ENCODE data around the gene TJP3.

Gene TJP3

GRCh38 chr19:3720349-3720917 lies 12.2 kb downstream of the TJP3 start:
- no peak for DNase-seq

GRCh38 chr19:3721131-3721886 lies 13.1 kb downstream of the TJP3 start:
- DNase-seq: peak; percentile 90

DNA sequence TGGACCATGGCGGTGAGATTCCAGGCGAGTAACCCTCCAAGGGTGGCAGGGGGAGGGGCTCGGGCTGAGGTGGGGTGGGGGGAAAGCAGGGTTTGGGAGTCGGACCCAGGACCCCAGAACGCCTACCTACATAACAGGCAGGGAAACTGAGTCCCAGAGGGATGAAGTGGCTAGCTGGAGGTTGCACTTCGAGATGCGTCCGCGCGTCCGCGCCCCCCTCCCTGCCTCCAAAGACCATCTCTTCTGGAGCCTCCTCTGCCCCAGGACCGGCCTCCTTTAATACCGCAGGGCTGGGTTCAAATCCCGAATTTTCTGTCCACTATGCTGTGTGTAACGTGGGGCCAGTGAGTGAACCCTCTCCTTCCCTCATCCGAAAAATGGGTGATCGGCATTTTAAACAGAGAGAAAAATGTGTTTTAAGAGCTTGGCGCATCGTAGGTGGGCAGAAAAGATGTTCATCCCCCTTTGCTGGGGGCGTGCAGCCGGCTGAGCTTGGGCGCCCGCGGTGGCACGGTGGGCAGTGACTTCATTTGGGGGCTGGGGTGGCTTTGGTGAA lies 13.8 kb downstream of the TJP3 start:
- DNase-seq: no peak

- no peak for DNase-seq
Observed at GRCh38 chr19:3722443-3723109, 14.4 kb downstream of the TJP3 start.

DNA sequence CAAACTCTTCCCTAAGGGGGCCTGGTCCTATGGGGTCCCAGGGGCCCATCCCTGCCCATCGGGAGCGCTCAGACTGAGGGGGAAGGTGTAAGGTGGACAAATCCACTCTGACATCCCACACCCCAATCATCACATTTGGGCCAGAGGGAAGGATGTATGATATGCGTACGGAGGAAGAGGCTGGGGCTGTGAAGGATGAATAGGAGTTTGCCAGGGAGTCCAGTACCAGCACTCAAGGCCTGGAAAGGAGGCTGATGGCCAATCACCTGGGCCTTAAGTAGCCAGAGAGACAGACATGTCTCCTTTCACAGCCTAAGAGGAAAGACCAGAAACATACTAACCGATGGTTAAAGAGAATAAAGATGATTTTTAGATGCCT lies 14.9 kb downstream of the TJP3 start:
- DNase-seq: no peak

DNA sequence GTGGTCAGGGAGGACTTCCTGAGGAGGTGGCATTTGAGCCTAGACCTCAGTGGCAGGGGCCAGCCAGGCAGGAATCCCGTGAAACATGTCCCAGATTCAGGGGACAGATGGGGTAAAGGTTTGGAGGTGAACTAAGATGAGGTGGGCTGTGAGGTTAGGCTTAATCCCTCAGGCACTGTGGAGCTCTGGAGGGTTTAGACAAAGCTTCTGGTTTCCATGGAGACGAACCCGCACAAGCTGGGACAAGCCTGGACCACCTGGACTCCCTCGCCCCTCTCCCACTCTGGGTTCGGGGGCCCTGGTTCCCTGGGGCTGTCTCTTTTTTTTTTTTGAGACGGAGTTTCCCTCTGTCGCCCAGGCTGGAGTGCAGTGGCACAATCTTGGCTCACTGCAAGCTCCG lies 15.7 kb downstream of the TJP3 start:
- DNase-seq: no peak

DNA sequence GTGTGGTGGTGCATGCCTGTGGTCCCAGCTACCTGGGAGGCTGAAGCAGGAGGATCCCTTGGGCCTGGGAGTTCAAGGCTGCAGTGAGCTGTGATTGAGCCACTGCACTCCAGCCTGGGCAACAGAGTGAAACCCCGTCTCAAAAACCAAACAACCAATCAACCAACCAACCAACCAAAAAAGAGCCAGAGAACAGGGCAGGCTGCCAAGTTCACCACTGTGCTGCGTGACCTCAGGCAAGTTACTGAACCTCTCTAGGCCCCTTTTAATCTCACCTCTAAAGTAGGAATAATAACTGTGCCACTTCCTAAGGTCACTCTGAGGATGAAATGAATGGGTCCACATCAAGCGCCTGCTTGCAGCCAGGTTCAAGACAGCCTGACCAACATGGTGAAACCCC lies 16.9 kb downstream of the TJP3 start:
- DNase-seq: no peak

GRCh38 chr19:3725640-3726310 lies 17.6 kb downstream of the TJP3 start:
- DNase-seq: no peak

DNA sequence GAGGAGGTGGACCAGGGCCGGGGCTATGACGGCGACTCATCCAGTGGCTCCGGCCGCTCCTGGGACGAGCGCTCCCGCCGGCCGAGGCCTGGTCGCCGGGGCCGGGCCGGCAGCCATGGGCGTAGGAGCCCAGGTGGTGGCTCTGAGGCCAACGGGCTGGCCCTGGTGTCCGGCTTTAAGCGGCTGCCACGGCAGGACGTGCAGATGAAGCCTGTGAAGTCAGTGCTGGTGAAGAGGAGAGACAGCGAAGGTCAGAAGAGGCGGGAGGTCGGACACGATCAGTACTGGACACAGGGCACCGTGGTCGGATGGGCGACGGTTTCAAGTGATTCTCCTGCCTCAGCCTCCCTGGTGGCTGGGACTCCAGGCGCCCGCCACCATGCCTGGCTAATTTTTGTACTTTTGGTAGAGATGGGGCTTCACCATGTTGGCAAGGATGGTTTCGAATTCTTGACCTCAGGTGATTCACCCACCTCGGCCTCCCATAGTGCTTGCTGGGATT lies 22.3 kb downstream of the TJP3 start:
- DNase-seq: no peak

DNA sequence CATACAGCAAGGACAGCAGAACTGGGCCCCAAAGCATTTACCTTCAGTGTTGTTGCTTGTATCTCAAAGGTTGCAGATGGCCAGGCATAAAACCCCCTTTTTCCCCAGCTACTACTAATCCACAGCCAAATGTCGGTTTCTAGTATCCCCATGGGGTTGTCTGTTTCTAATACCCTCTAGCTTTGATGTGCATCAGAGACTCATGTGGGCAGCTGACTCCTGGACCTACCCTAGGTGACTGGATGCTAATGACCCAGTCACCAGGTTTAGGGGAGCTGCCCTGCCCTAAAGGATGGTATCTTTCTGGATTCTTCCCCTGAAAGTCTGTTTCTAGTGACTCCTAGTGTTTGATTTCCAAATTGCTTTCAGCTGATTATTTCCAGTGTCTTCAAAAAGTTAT lies 23.9 kb downstream of the TJP3 start:
- no peak for DNase-seq

DNA sequence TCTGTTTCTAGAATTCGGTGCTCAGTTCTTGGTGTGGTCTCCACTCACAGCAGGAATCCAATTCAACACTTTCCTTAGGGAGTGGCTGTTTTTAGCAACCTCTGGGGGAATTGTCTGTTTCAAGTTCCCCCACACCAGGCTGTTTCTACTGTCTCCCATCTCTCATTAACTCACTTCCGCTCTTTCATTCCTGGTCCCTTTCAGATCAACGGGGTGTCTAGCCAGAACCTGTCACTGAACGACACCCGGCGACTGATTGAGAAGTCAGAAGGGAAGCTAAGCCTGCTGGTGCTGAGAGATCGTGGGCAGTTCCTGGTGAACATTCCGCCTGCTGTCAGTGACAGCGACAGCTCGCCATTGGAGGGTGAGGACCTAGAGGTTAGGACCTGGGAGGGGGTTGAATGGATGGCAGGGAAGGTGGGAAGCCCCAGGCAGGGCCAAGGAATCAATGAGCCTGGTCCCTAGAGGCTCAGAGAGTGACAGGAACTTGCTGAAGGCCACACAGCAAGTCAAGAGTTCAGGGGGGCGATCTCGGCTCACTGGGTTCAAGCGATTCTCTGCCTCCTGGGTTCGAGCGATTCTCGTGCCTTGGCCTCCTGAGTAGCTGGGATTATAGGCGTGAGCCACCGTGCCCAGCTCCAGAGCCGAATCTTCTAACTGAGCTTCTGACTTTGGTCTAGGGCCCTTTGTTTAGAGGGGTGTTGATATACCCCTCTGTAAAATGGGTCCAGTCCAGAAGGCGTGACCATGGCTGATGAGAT lies 25.5 kb downstream of the TJP3 start:
- no peak for DNase-seq

GRCh38 chr19:3734310-3734600 lies 26.1 kb downstream of the TJP3 start:
- no peak for DNase-seq

DNA sequence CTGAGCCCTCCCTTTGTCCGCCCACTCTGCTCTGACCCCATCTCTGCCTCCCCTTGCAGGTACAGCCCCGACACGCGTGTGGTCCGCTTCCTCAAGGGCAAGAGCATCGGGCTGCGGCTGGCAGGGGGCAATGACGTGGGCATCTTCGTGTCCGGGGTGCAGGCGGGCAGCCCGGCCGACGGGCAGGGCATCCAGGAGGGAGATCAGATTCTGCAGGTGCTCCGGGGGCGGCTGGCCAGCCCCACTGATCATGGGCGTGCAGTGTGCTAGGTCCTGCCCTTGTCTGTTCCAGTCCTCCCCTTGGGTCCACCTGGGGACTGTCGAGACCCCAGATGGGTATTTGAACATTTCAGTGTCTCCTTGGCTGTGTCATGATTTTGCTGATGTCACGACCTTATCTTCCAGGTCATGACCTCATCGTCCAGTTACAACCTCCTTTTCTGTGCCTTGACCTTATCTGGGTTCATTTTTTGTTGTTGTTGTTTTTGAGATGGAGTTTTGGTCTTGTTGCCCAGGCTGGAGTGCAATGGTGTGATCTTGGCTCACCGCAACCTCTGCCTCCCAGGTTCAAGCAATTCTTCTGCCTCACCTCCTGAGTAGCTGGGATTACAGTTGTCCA lies 28.0 kb downstream of the TJP3 start:
- DNase-seq: no peak

DNA sequence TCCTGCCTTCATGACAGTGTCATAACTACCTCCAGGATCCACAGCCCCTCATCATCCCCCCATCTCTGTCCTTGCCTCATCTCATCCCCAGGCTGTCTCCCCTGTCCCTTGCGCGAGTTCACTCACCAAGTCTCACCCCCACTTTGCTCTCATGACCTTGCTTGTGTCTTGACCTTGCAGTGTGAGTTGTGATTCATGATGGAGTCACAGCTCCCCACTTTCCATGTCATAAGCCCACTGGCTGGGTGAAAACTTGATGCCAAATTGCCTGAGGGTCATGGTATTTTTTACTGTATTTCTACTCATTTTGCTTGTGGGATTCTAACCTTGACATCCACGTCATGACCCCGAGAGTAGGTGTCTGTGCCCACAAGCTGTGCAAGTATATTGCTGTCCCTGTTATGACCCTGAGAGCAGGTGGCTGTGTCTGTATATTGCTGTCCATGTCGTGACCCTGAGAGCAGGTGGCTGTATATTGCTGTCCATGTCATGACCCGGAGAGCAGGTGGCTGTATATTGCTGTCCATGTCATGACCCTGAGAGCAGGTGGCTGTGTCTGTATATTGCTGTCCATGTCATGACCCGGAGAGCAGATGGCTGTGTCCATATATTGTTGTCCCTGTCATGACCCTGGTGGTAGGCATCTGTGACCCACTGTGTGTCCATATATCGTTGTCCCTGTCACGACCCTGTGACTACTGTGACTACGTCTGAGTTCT lies 29.5 kb downstream of the TJP3 start:
- no peak for DNase-seq

DNA sequence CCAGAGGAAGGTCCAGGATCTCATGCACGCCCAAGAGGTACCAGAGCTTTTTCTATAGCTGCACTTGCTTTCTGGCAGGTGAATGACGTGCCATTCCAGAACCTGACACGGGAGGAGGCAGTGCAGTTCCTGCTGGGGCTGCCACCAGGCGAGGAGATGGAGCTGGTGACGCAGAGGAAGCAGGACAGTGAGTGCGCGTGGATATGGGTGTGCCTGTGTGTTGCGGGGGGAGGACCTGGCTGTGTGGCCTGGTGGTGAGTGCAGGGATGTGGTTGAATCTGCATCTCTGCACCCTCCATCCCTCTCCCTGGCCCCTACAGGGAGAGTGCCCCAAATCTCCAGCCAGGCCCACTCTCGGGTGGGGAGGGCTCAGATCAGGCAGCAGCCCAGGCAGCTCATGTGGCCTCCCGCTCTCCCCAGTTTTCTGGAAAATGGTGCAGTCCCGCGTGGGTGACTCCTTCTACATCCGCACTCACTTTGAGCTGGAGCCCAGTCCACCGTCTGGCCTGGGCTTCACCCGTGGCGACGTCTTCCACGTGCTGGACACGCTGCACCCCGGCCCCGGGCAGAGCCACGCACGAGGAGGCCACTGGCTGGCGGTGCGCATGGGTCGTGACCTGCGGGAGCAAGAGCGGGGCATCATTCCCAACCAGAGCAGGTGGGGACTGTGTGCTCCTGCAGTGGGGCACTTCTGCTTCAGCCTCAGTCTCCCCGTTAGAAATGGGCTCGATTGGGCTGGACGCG lies 30.5 kb downstream of the TJP3 start:
- no peak for DNase-seq

GRCh38 chr19:3740431-3740830 lies 32.2 kb downstream of the TJP3 start:
- no peak for DNase-seq

DNA sequence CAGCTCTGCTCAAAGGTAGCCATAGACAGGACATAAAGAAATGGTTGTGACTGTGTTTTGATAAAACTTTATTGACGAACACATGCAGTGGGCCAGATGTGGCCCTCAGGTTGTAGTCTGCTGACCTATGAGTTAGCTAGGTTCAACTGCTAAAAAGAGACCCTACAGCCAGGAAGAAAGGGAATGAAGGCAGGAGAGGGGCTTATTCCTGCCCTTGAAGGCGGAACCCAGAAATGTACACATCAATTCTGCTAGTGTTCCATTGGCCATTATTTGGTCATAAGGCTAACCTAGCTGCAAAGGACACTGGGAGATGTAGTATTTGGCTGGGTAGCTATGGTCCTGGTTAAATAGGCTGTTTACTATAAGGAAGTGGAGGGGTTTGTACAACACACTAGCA lies 35.3 kb downstream of the TJP3 start:
- no peak for DNase-seq

GRCh38 chr19:3745363-3746045 lies 37.3 kb downstream of the TJP3 start:
- no peak for DNase-seq

GRCh38 chr19:3746371-3747056 lies 38.3 kb downstream of the TJP3 start:
- DNase-seq: no peak

DNA sequence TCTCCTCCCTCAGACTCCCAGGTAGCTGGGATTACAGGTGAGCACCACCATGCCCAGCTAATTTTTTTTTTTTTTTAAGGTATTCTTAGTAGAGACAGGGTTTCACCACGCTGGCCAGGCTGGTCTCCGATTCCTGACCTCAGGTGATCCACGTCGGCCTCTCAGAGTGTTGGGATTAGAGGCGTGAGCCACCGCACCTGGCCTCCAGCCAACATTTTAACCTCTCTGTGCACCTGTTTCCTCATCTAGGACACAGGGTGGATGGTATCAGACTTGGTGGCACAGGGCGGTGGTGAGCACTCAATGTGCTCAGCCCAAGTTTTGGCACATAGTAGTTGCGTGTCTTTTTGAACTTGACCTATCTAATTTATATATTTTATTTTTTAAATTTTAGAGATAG lies 40.8 kb downstream of the TJP3 start:
- no peak for DNase-seq

Data from stimulated activated CD4-positive, alpha-beta T cell treated with anti-CD3 and anti-CD28 coated beads, Interleukin-1b, Interleukin-23, amount 100 ng/mL, for 48 hours (primary cell).